ENCODE measurements around the gene PLCL2.

The PLCL2 gene

GRCh38 chr3:16890597-16891333, 6.0 kb downstream of the PLCL2 start:
- DNase-seq (ENCODE audit: low spot score) (no peak), FAIRE-seq (no peak)

GRCh38 chr3:16893618-16894200, 9.0 kb downstream of the PLCL2 start:
- no peak for FAIRE-seq
- DNase-seq (ENCODE audit: low spot score), result no peak

GRCh38 chr3:16896094-16896627, 11.4 kb downstream of the PLCL2 start:
- FAIRE-seq (no peak), DNase-seq (ENCODE audit: low spot score) (no peak)

GRCh38 chr3:16896820-16897219, 12.1 kb downstream of the PLCL2 start:
- no peak for FAIRE-seq
- no peak for DNase-seq (ENCODE audit: low spot score)

GRCh38 chr3:16897254-16897926, 12.6 kb downstream of the PLCL2 start:
- no peak for FAIRE-seq

GRCh38 chr3:16898595-16899395, 14.0 kb downstream of the PLCL2 start:
- no peak for FAIRE-seq
- DNase-seq (ENCODE audit: low spot score), result no peak

More at GRCh38 chr3:16897254-16897926, 12.6 kb downstream of the PLCL2 start:
- DNase-seq (ENCODE audit: low spot score), result no peak

GRCh38 chr3:16899919-16900318, 15.2 kb downstream of the PLCL2 start:
- FAIRE-seq (no peak), DNase-seq (ENCODE audit: low spot score) (no peak)

- FAIRE-seq (no peak), DNase-seq (ENCODE audit: low spot score) (no peak)
Measured at GRCh38 chr3:16900779-16901440, 16.2 kb downstream of the PLCL2 start.

GRCh38 chr3:16904423-16905417, 20.0 kb downstream of the PLCL2 start:
- FAIRE-seq, result no peak
- no peak for DNase-seq (ENCODE audit: low spot score)

GRCh38 chr3:16905704-16906103, 20.9 kb downstream of the PLCL2 start:
- DNase-seq (ENCODE audit: low spot score), result no peak
- FAIRE-seq, result no peak

- no peak for DNase-seq (ENCODE audit: low spot score)
- no peak for FAIRE-seq
Measured at GRCh38 chr3:16906682-16907081, 21.9 kb downstream of the PLCL2 start.

- FAIRE-seq (no peak), DNase-seq (ENCODE audit: low spot score) (no peak)
Measured at GRCh38 chr3:16907243-16907642, 22.5 kb downstream of the PLCL2 start.

- FAIRE-seq, result no peak
- no peak for DNase-seq (ENCODE audit: low spot score)
Measured at GRCh38 chr3:16908016-16908807, 23.5 kb downstream of the PLCL2 start.

- FAIRE-seq, result no peak
Measured at GRCh38 chr3:16908896-16909295, 24.1 kb downstream of the PLCL2 start.

GRCh38 chr3:16909802-16910201, 25.0 kb downstream of the PLCL2 start:
- DNase-seq (ENCODE audit: low spot score) (no peak), FAIRE-seq (no peak)

More at GRCh38 chr3:16908896-16909295, 24.1 kb downstream of the PLCL2 start:
- no peak for DNase-seq (ENCODE audit: low spot score)

- DNase-seq (ENCODE audit: low spot score) (no peak), FAIRE-seq (no peak)
Measured at GRCh38 chr3:16910207-16910606, 25.5 kb downstream of the PLCL2 start.

- DNase-seq (ENCODE audit: low spot score) (no peak), FAIRE-seq (no peak)
Measured at GRCh38 chr3:16911916-16912315, 27.2 kb downstream of the PLCL2 start.

- no peak for FAIRE-seq
- no peak for DNase-seq (ENCODE audit: low spot score)
Measured at GRCh38 chr3:16912400-16913263, 27.9 kb downstream of the PLCL2 start.
